ENCODE results near the gene HS3ST6.

GRCh38 chr16:1924095-1924494, 5.9 kb upstream of the HS3ST6 start:
- TF ChIP-seq CTCF (conservative IDR thresholded peaks at IDR 0.05; ENCODE audit: low read length): no peak
- no peak for TF ChIP-seq EZH2phosphoT487 (IDR thresholded peaks at IDR 0.05; ENCODE audit: borderline replicate concordance)

Data from Loucy (cell line).